NCI-H82 treated with DMSO at 0.1 percent for 48 hours (cell line): ENCODE results near the gene ARHGAP4.

Experiments
- DNase-seq: peaks from one replicate; lab custom pipeline; 2025; ENCODE audit not compliant: unreplicated experiment; lab: John Stamatoyannopoulos, UW

Gene ARHGAP4

DNA sequence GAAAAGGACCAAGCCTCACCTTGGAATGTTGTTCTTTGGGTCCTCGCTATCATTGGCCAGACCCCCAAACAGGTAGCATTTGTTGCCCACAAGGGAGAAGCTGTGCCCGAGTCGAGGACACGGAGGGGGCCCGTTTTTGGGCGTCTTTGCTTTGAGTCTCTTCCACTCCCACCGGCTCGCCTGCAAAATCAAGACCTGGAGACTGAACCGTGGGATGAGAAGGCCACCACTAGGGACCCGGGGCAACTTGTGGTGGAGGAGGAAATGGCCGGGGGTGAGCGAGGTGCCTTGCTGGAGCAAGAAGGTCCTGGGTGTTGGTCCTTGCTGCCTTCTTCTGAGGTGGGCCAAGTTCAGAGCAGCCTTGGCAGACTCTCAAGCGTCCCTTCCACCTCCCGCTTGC, 38.0 kb upstream of the ARHGAP4 start:
- DNase-seq, result no peak

DNA sequence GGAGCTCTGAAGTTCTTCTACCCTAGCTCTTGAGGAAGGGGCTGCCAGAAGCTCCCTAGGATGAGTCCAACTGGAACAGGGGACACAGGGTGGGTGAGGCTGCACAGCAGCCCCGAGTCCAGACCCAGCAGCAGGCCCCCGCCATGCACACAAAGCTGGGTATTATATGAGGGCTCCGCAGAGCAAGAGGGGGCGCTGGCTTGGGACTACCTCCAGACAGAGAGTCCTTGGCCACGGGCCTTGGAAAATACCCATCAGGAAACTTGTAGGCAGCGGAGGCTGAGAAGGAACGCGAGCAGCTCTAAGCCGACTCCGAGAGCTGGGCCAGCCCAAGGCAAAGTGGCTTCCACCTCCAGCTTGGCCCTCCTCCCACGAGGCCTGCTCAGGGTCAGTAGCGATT, 37.5 kb upstream of the ARHGAP4 start:
- no peak for DNase-seq

DNA sequence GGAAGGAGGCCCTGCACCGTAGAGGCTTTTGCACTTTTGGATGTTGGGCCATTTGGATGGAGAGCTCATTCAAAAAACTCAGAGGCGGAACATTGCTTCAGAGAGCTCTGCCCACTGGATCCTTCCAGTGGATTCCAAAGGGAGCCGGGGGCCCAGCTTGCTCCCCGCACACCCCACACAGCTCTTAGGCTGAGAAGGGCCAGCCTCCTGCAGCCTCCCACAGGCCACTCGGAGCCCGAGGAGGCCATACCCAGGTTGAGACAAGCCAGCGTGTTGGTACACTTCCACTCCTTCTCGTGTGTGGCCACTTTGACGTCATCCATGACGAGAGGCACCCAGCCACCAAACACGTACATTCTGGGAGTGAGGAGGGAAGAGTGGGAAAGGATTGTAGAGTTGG, 35.2 kb upstream of the ARHGAP4 start:
- DNase-seq, result no peak

DNA sequence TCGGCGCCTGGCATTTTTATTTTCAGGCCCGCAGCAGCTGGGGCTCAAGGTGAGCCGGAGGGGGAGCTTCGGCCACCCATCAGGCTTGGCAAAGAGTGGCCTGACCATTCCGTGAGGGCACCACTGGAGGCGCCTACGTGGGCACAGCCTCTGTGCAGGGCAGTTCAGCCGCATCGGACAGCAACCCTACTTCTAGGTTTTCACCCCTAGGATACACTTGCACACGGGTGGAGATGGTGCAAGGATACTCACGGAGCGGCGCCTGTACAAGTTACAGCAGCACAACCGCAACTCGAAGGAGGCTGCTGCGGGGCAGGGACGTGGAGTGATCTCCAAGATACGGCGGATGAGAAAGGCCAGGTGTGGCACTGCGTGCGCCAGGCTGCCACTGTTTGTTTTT, 34.7 kb upstream of the ARHGAP4 start:
- DNase-seq, result no peak

DNA sequence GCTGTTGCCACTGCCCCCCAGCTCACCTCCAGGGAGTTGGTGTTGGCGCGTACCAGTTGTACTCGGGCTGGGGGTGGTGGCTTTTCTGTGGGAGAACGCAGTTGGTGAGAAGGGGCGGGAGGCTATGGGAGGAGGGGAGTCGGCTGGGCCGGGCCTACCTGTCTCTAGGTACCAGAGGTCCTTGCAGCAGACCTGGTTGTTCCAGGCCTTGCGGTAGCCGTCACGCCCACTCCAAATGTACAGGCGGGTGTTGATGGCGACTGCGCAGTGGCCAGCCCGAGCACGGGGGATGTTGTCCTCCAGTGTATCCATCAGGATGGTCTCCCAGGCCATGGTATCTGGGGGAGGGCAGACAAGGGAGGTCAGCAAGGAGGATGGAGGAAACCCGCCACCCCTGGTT, 34.0 kb upstream of the ARHGAP4 start:
- DNase-seq, result no peak

DNA sequence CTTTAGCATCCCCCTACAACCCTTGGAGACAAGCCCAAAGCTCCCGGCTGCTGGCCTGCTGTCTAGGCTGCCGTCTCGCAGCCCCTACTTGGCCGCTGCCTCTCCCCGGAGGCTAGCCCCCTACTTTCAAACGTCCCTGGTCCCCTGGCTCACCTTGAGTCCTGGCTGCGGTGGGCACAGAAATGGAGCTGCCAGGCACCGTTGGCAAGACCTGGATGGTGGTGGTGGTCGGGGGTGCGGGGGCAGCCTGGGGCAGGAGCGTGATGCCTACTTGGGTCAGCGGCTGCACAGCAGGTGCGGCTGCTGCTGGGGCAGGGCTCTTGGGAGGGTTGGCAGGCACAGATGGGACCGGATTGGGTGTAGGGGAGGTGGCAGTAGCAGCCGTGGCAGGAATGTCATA, 33.6 kb upstream of the ARHGAP4 start:
- DNase-seq, result no peak

DNA sequence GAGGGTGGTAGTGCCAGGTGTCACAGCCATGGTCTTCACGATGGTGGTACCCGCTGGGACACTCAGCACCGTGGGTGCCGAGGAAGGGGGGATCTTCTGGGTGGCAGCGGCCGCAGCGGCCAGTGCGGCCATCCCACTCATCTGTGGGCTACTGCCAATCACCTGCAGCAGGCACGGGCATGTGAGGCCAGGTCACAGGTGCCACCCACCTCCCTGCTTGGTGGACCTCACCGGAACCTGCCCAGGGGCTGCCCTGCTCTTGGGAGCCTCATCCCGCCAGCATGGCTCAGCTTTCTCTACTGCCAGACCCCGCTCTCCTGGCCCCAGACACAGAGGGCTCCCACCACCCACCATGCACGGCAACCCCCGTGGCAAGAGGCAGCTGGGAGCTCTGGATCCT, 32.5 kb upstream of the ARHGAP4 start:
- DNase-seq, result no peak

DNA sequence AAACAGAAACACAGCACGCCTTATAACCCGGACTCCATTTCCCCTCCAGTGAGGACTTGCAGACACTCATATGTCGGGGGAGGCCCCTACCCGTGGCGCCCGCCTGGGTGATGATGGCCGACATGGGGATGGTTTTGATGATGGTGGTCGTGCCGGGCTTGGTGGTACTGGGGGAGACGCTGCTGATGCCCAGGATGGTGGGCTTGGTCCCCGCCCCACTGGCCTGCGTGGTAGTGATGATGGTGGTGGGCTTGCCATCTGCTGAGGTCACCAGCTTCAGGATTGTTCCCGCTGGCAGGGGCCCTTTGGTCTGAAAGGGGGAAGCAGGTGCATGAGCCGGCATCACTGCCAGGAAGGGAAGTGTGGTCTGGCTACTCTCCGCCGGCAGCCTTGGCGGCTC, 31.2 kb upstream of the ARHGAP4 start:
- DNase-seq, result no peak

DNA sequence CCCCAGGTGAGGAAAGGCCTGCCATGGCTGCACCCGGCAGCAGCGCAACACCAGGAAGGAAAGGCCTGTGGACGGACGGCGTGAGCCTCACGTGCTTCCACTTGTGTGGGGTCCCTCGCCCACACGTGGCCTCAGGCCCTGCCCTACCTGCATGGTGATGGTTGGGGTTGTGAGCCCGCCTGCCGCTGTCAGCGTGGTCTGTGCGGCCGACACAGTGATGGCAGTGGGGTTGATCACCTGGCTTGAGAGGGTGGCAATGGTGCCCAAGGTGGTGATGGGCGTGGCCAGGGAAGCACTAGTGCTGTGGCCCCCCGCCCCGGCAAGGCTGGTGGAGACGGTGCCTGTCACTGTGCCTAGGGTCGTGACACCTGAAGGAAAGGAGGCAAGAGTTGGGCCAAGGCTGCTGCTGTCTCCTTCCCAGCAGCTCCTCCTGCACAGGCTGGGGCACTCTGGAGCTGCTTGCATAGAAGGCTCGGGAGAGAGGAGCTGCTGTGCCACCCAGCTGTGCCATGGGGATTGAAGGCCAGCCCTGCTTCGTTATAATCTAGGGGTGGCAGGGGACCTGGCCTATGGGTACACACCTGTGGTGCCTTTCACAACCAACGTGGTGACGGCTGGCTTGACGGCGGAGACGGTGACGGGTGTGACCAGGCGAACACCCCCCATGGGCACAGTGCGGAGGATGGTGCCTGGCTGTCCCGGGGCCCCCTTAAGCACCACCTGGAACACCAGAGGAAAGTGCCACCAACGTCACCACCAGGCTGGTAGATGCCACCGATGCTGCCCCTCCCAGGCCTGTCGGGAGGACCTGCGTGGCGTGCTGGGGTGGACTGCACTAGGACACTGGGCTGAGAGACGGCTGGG, 30.2 kb upstream of the ARHGAP4 start:
- DNase-seq, result no peak

DNA sequence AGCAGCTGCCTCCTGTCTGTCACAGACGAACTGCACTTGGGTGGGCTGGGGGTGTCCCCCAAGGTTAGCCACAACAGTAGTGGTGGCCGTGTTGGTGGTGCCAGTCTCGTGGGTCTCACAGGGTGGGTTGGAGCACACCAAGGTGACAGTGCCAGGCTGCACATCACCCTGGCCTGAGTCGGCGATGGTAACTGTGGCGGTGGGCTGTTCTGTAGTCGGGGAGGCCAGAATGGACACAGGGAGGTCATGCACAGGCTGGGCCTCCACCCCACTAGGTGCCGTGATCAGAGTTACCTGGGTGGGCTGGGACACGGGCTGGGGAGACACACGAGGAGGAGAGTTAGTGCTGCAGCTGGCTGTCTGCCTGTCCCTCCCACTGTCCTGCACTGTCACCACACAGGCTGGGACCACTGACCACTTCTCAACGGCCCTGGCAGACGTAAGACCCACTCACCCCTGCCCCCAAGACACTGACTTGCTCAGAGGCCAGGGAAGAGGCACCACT, 29.2 kb upstream of the ARHGAP4 start:
- DNase-seq, result no peak

DNA sequence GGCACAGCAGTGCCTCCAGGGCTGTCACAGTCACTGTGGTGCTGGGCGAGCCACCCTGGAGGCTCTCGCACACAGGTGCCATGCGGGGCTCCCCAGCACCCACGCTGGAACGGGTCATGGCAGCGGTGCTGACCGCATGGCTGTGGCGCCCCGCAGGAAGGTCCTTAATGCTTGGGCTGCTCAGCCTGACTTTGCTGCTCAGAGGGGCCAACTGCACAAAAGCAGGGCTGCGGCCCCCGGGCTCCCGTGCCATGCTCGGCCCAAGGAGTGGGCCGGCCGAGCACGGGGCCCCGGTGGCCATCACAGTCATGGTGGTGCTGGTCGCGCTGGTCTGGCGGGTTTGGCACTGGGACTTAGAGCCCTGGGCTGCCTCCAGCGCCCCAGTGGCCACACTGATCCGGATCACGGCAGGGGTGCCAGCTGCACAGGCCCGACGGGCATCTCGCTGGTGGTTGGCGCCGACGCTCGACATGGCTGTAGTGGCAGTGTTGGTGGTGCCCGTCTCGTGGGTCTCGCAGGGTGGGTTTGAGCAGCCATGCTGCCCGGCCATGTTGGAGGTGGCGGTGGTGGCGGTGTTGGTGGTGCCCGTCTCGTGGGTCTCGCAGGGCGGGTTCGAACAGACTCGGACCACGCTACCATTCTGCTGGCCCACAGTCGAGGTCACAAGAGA, 28.6 kb upstream of the ARHGAP4 start:
- no peak for DNase-seq

DNA sequence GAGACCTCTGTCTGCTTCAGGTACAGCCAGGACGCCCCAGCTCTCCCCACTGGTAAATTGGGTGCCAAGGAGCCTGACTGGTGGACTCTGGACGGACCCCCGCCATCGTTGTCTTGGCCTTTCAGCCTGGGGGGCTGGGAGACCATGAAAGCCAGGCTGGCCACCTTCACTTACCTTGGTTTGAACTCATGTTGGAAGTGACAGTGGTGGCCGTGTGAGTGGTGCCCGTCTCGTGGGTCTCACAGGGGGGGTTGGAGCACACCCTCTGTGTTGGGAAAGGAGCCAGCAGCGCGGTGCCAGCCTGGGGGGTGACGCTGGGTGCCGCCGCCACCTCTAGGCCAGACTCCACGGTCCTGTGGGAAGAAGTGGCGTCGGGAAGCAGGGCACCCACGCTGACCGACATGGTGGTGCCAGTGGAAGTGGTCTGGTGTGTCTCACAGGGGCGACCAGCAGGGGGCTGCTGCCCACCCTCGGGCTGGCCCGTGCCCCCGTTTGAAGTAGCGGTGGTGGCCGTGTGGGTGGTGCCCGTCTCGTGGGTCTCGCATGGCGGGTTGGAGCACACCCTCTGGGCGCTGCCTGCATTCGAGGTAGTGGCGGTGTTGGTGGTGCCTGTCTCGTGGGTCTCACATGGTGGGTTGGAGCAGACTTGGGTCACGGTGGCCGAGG, 28.0 kb upstream of the ARHGAP4 start:
- DNase-seq, result no peak

DNA sequence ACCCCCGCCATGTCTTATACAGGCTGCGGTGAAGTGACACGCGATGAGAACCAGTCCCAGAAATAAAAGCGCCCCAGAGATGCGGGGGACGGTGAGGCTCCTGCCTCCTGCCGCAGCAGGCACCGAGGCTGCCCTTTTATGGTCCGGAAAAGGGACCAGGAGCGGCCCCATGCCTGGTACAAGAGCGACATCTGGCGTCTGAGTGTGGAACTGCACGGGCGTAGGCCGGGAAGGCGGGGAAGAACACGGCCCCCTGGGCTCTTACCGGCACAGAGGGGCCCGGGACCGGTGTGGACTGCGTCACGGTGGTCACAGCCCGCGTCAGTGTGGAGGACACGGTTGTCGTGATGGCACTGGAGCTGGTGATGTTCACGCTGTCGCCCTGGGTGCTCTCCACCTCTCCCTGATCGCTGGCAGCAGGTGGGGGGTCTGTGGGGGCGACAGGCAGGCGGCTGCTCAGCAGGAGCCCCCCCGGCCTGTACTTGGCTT, 27.3 kb upstream of the ARHGAP4 start:
- peak; percentile 14 for DNase-seq

DNA sequence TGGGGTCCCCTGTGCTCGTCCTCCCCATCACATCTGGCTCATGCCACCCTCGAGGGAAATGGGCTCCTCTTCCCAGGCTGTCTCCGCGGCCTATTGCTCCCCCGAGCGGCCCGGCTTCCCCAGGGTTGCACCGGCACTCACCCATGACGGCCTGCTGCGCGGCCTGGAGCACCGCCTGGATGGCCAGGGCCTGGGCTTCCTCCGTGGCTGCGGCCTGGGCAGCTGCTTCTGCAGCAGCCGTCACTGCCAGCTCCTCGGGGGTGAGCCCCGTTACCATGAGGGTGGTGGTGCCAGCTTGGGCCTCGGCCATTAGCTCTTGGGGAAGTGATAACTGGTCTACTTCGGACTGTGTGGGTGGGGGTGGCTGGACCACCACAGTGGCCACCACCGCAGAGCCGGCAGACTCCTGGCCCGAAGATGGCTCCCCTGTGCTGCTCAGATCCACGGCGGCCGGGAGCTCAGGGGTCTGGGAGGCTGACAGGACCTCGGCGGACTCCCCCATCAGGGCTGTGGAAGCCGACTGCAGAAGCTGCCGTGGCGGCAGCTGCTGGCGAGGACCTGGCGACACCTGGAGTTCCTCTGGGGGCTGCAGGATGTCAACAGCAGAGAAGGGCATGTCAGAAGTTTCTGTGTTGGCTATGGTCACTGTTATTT, 26.4 kb upstream of the ARHGAP4 start:
- no peak for DNase-seq

DNA sequence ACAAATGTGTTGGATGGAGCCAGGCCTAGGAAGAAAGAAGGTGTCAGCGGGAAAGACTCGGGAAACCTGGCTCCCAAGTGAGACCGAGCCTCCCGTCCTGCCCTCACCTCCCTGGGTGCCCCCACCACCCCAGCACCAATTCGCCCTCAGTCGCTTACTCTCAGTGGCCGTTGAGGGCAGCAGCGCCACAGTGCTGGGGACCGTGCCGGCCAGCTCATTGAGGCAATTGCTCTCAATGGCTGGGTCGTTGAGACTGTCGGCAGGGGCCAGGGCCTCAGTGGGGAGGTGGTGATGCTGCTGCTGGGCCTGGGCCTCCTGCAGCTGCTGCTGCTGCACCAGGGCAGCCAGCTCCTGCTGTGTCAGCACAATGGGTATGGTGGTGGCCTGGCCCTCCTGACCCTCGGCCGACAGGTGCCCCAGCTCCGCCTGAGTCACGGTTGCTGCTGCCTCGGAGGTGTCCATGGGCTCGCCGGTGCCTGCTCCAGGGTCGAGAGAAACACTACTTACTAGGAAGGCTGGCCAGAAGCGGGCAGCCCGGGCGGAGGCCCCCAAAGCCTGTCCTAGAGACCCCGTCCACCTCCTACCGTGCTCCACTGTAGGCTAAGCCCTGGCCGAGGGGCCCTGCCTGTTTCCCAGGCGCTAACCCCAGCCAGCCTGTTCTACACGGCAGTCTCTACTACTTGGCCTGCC, 25.8 kb upstream of the ARHGAP4 start:
- DNase-seq, result no peak

DNA sequence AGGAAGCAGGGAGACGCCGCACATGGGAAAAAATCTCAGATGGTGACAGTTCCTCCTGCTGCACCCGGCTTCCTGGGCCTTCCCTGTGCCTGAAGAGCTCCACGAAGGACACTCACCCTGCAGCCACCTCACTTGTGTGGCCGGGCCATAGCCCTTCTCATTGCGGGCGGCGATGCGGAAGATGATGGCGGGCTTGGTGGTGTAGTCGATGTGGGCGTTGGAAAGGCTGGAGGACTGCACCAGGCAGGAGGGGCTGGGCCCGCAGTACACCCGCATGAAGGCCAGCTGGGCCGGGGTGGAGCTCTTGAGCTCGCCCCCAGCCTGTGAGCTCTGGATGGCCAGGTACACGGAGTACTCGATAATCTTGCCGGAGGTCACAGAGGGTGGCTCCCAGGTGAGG, 24.1 kb upstream of the ARHGAP4 start:
- no peak for DNase-seq

DNA sequence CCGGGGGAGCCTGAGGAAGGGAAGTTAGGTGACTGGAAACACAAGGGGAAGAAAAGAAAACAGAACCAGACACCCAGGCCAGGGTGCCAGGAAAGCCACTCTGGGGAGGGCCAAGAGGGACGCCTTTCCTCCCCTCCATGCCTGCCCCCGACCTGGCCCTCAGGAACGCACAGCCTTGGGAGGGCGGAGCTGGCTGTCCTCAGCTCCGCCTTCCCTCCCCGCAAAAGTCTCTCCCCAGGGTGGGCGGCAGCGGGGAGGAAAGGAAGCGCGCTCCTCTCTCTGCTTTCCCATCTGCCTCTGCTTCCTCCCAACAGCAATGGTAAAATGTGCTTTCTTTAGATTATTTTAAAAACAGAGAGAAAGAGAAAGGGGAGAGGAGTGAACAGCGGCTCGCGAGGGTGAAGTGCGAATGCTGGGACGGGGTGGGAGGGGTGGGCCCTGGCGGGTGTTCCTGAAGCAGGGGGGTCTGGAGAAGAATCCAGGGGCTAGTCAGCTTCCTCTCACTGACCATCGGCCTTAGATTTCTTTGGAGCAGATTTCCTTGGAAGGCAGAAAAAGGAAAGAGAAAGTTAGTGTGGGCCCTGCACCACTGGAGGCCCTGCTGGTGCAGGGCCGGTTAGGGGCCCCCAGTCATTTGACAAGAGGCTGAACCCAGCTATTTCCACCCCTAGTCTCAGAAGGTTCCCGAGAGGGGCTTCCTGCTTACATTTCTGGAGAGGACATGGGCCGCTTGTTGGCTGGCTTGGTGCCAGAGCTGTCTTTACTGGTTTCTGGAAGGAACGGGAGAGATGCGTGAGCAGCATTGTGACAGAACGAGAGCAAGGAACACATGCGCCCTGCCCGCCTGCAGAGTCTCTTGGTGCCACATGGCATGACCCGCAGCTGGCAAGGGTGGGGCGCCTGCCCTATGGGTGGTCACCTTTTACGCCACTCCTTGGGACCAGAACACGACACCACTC, 23.1 kb upstream of the ARHGAP4 start:
- no peak for DNase-seq

DNA sequence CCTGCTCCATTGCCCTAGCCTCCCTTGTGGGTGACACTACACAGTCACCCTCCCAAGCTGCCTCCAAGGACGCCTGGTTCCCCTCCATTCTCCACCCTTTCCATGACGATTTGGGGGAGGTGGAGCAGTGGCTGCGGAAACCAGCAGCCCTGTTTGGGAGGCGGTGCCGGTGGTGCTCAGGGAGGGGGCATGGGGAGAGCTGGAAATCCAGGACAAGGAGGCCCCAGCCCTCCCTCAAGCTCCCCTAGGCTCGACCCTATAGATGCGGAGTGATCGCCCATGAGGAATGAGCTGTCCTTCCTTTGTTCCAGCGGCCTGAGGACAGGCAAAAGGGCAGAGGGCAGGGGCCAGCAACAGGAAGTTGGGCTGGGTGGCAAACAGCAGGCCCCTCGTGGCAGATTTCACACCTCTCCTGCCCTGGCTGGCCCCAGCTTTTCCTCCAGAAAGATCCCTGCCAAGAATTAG, 22.0 kb upstream of the ARHGAP4 start:
- no peak for DNase-seq

DNA sequence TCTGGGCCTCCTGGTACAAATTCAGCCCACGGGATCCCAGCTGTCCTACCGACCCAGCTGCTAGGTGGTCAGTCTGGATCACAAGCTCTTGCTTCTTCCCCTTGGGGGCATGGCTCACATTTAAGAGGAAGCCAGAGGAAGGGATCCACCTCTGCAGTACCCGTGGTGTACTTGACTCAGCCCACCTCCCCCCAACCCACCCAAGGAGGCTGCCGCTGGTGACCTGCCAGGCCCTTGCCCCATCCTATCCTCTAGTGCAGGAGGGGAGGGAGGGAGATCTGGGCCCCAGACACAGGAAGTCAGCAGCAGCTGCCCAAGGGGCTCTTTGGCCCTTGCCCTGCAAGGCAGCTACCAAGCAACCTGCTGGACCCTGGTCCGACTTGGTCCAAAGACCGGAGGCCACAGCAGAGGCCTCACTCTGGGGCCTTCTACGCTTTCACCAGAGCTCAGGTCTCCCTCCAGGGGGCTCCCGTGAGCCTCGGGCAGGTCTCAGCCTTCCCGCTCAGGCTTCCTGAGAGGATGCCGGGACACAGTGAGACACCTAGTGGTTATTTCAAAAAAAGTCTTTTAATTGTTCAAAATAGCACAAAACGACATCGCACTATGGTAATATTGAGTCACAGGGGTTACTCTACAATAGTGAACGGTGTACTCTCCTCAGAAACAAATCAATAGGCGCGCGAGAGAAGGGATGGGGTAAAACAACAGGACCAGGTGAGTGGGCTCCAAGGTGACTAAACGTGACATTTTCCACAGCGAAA, 21.1 kb upstream of the ARHGAP4 start:
- peak; percentile 70 for DNase-seq
